Neural progenitor cell (in vitro differentiated cells): ENCODE data around the gene NECTIN3. TPM values are rescaled to one million over a fixed set of nuclear protein-coding genes. Genes with fewer than 3 reads are reported as not detected.

Source experiments
- DNase-seq: peaks from one replicate; pipeline ENCODE4 v3.0.0-alpha.2; 2016; ENCODE audit warnings: low spot score
- H2AFZ ChIP-seq: fragments of 200-600 bp; sonication (generic); replicated peaks from 2 replicates; pipeline ENCODE4 v1.6.1; 2016; ENCODE audit warnings: antibody characterized with exemption
- H3F3A ChIP-seq: fragments of 200-600 bp; sonication (generic); 2 replicates; pipeline ENCODE4 v1.6.1; 2016; ENCODE audit warnings: antibody characterized with exemption, low read depth
- H3K27ac ChIP-seq: fragments of 200-600 bp; sonication (generic); 2 replicates; pipeline ENCODE4 v1.5.1; 2016; ENCODE audit warnings: mild to moderate bottlenecking
- H3K27me3 ChIP-seq: fragments of 200-600 bp; sonication (generic); 2 replicates; pipeline ENCODE4 v1.6.1; 2016; ENCODE audit warnings: mild to moderate bottlenecking, moderate library complexity
- H3K36me3 ChIP-seq: fragments of 200-600 bp; sonication (generic); 2 replicates; pipeline ENCODE4 v1.5.1; 2016
- H3K4me1 ChIP-seq: fragments of 200-600 bp; sonication (generic); 2 replicates; pipeline ENCODE4 v1.6.1; 2016; ENCODE audit warnings: mixed run types
- H3K4me2 ChIP-seq: fragments of 200-600 bp; sonication (generic); 2 replicates; pipeline ENCODE4 v1.6.1; 2016
- H3K4me3 ChIP-seq: fragments of 200-600 bp; sonication (generic); 2 replicates; pipeline ENCODE4 v1.5.1; 2016
- H3K79me2 ChIP-seq: fragments of 200-600 bp; sonication (generic); 2 replicates; pipeline ENCODE4 v1.6.1; 2016; ENCODE audit warnings: low read depth
- H3K9ac ChIP-seq: fragments of 200-600 bp; sonication (generic); 2 replicates; pipeline ENCODE4 v1.6.1; 2016
- H3K9me3 ChIP-seq: fragments of 200-600 bp; sonication (generic); 2 replicates; pipeline ENCODE4 v1.5.1; 2016; ENCODE audit warnings: low read depth
- H4K20me1 ChIP-seq: fragments of 200-600 bp; sonication (generic); 2 replicates; pipeline ENCODE4 v1.6.1; 2016; ENCODE audit warnings: low read depth
- H3K27ac Mint-ChIP-seq: 3 replicates; pipeline ENCODE4 v1.8.0; 2021; ENCODE audit warnings: mixed read lengths
- H3K27me3 Mint-ChIP-seq: 2 replicates; pipeline ENCODE4 v1.8.0; 2022; ENCODE audit warnings: low read depth, mild to moderate bottlenecking, inconsistent platforms, moderate library complexity, mixed read lengths; ENCODE audit not compliant: insufficient read depth
- H3K36me3 Mint-ChIP-seq: 3 replicates; pipeline ENCODE4 v1.8.0; 2021; ENCODE audit warnings: mixed read lengths
- H3K4me1 Mint-ChIP-seq: 3 replicates; pipeline ENCODE4 v1.8.0; 2021; ENCODE audit warnings: mixed read lengths
- H3K4me3 Mint-ChIP-seq: 3 replicates; pipeline ENCODE4 v1.8.0; 2021; ENCODE audit warnings: mild to moderate bottlenecking, moderate library complexity, mixed read lengths
- H3K9me3 Mint-ChIP-seq: 3 replicates; pipeline ENCODE4 v1.8.0; 2020; ENCODE audit warnings: mixed read lengths
- EZH2 ChIP-seq: fragments of 200-600 bp; sonication (generic); IDR thresholded peaks from 2 replicates; pipeline ENCODE4 v1.6.1; 2017; ENCODE audit warnings: antibody characterized with exemption, mild to moderate bottlenecking, moderate library complexity
- EZH2phosphoT487 ChIP-seq: fragments of 200-600 bp; sonication (generic); IDR thresholded peaks from 2 replicates; pipeline ENCODE4 v1.6.1; 2017; ENCODE audit warnings: antibody characterized with exemption
- total RNA-seq: library from RNA; depleted of rRNA; stranded (reverse); fragments of >200 nt; gene quantifications from 2 replicates; pipeline ENCODE4 v1.2.3, GENCODE V29; 2015; ENCODE audit warnings: low replicate concordance
- TF ChIP-seq, protein P1 (sequence below): fragments of 200-600 bp; sonication (generic); IDR thresholded peaks from 2 replicates; pipeline ENCODE4 v1.5.1; 2017; ENCODE audit warnings: antibody characterized with exemption, mild to moderate bottlenecking

Gene NECTIN3
- total RNA-seq, 1 donor from 2014 or later = 71.5 TPM

DNA sequence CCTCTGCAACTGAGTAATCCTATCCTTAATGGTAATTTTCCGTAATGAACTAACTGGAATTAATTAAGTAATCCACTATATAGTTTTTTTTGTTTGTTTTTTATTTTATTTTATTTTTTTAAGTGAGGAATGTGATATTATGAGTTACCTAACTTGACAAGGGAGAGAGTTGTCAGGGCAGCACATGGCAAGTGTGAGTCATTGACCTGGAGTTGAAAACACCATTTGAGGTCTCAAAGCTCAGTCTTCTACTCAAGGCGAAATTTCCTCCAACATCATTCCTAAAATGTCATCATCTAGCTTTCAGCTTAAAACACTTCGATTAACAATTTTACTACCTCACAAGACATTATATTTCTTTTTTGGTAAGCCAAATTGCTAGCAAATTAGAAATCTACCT is 87.8 kb downstream of the NECTIN3 start:
- Mint-ChIP-seq H3K27me3 (no peaks in the 10 kb centered on the region), H3K4me3 (no peak overlapping the region)

DNA sequence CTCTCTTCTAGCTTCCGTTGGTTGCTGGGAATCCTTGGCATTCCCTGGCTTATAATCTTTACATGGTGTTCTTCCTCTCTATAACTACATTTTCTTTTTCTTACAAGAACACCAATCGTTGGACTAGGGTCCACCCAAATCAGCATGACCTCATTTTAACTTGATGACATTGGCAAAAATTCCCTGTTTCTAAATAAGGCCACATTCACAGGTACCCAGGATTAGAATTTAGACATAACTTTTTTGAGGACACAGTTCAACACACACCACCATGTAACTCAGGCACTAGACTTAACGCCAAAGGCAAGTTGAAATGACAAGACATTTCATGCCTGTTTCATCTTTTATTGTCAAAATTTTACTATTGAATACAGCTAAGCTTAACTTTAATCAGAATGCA is 93.0 kb downstream of the NECTIN3 start:
- H3K9me3 Mint-ChIP-seq = no peaks in the 10 kb centered on the region
- Histone ChIP-seq H3F3A (no peaks in the 10 kb centered on the region), H3K79me2 (no peaks in the 10 kb centered on the region), H3K27me3 (no peaks in the 10 kb centered on the region), H3K36me3 (no peaks in the 10 kb centered on the region), H3K27ac (no peak overlapping the region), H4K20me1 (no peaks in the 10 kb centered on the region), H3K4me2 (no peak overlapping the region), H3K4me3 (no peak overlapping the region), H3K9me3 (no peaks in the 10 kb centered on the region), H3K4me1 (no peaks in the 10 kb centered on the region), H2AFZ (no peak overlapping the region), H3K9ac (no peak overlapping the region)
- no peak for DNase-seq
- no peaks in the 10 kb centered on the region for H3K4me1 Mint-ChIP-seq
- no peak for TF ChIP-seq EZH2
- no peak for TF ChIP-seq EZH2phosphoT487
- TF ChIP-seq, protein P1, sequence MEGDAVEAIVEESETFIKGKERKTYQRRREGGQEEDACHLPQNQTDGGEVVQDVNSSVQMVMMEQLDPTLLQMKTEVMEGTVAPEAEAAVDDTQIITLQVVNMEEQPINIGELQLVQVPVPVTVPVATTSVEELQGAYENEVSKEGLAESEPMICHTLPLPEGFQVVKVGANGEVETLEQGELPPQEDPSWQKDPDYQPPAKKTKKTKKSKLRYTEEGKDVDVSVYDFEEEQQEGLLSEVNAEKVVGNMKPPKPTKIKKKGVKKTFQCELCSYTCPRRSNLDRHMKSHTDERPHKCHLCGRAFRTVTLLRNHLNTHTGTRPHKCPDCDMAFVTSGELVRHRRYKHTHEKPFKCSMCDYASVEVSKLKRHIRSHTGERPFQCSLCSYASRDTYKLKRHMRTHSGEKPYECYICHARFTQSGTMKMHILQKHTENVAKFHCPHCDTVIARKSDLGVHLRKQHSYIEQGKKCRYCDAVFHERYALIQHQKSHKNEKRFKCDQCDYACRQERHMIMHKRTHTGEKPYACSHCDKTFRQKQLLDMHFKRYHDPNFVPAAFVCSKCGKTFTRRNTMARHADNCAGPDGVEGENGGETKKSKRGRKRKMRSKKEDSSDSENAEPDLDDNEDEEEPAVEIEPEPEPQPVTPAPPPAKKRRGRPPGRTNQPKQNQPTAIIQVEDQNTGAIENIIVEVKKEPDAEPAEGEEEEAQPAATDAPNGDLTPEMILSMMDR = no peak
- H3K27me3 Mint-ChIP-seq = peaks cover 3% of the 10 kb centered on the region
- no peak overlapping the region for H3K27ac Mint-ChIP-seq
- H3K4me3 Mint-ChIP-seq = no peak overlapping the region
- peaks cover 18% of the 10 kb centered on the region for H3K36me3 Mint-ChIP-seq

More for the DNA sequence above, 87.8 kb downstream of the NECTIN3 start:
- Histone ChIP-seq H3F3A (no peaks in the 10 kb centered on the region), H3K27me3 (no peaks in the 10 kb centered on the region), H3K27ac (no peak overlapping the region), H3K4me3 (no peak overlapping the region), H3K9me3 (no peaks in the 10 kb centered on the region), H3K4me1 (no peaks in the 10 kb centered on the region), H3K4me2 (no peak overlapping the region), H4K20me1 (no peaks in the 10 kb centered on the region), H2AFZ (no peak overlapping the region), H3K36me3 (no peaks in the 10 kb centered on the region), H3K79me2 (no peaks in the 10 kb centered on the region), H3K9ac (no peak overlapping the region)
- TF ChIP-seq, protein P1 = no peak
- no peak for TF ChIP-seq EZH2
- no peak for TF ChIP-seq EZH2phosphoT487
- Mint-ChIP-seq H3K4me1 (no peaks in the 10 kb centered on the region), H3K9me3 (peaks cover 3% of the 10 kb centered on the region), H3K36me3 (peaks cover 19% of the 10 kb centered on the region), H3K27ac (no peak overlapping the region)
- DNase-seq = no peak

DNA sequence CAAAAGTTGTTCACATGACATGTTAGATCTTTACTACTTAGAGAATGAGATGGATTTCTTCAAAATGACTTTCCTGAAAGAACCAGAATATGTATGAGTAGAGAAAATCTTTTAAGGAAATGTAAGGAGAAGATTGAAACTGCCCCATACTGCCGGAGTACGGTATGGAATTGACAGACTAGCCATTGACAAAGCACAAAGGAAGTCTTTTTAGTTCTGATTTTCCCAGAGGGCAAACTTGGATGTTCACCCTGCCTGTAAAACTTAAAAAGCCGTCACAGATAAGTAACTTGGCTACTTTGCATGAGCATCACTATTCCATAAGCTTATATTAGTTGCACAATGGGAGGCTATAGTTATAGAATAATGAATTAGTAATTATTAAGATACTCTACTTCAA is 93.8 kb downstream of the NECTIN3 start:
- peaks cover 18% of the 10 kb centered on the region for H3K36me3 Mint-ChIP-seq
- H3K9me3 Mint-ChIP-seq = no peaks in the 10 kb centered on the region
- no peak overlapping the region for H3K4me3 ChIP-seq
- no peaks in the 10 kb centered on the region for H3K4me1 Mint-ChIP-seq
- no peaks in the 10 kb centered on the region for H3K36me3 ChIP-seq
- no peaks in the 10 kb centered on the region for H3F3A ChIP-seq
- no peak overlapping the region for H3K4me2 ChIP-seq
- H3K4me3 Mint-ChIP-seq = no peak overlapping the region
- H3K9me3 ChIP-seq = no peaks in the 10 kb centered on the region
- peaks cover 3% of the 10 kb centered on the region for H3K27me3 Mint-ChIP-seq
- no peaks in the 10 kb centered on the region for H3K4me1 ChIP-seq
- no peak for DNase-seq
- H3K79me2 ChIP-seq = no peaks in the 10 kb centered on the region
- no peak overlapping the region for H3K27ac Mint-ChIP-seq
- no peaks in the 10 kb centered on the region for H3K27me3 ChIP-seq
- H2AFZ ChIP-seq = no peak overlapping the region
- no peak overlapping the region for H3K9ac ChIP-seq
- TF ChIP-seq EZH2 (no peak), EZH2phosphoT487 (no peak)
- TF ChIP-seq, protein P1 = no peak
- H3K27ac ChIP-seq = no peak overlapping the region
- no peaks in the 10 kb centered on the region for H4K20me1 ChIP-seq
